ENCODE measurements around the gene ENPEP. TPM values are rescaled to one million over a fixed set of nuclear protein-coding genes. Genes with fewer than 3 reads are reported as not detected.
"Not testable (repeated sequence)": the region's sequence is repeated elsewhere in the genome, so short reads cannot be mapped to it uniquely, and the experiment has no call there.

ENPEP gene
- total RNA-seq, 8 experiments from 2014 or later = 0.24 to 3.7 (median 2.3) TPM

DNA sequence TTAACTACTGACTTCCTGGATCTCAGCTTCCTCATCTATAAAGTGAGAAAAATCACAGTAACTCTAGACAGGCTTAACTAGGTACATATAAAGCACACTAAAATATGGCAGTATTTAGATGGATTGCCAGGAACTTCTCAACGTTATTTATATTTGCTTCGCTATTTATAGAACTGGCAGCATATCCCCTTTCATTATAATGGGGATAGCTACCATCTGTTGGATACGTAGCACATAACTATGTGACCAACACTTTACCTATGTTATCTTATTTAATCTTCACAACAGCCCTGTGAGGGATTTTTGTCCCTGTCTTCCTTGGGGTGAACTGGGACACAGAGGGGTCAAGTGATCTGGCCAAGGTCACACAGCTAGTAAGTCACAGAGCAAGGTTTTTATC, 64.6 kb downstream of the ENPEP start:
- Histone ChIP-seq H3K27ac (no peak overlapping the region), H3K4me1 (replicated peaks in 1 of 2) (no peaks in the 10 kb centered on the region), H3K4me3 (no peak overlapping the region)
- in situ Hi-C loops (cut with MboI; ENCODE audit: low pct_unique_long_range_greater_than_20kb in 2 of 9, low sequenced_read_pairs in 9 of 9, unreplicated experiment in 9 of 9) = no loop called here
- 46 to 100% (median 83%) methylated on average over 1 to 3 of the region's 3 CpGs; no CpG with 5 or more reads in 2 of the 10 experiments for WGBS, 10 experiments
- peak in 1 of 8 experiments; percentile 22 for ATAC-seq (replicated peaks in 6 of 8)

GRCh38 chr4:110540982-110541451, 65.1 kb downstream of the ENPEP start:
- 11 to 100% (median 94%) methylated on average over 1 of the region's 1 CpG; no CpG with 5 or more reads in 2 of the 10 experiments for WGBS, 10 experiments
- Histone ChIP-seq H3K27ac (no peak overlapping the region), H3K4me1 (replicated peaks in 1 of 2) (no peaks in the 10 kb centered on the region), H3K4me3 (no peak overlapping the region)
- in situ Hi-C loops (cut with MboI; ENCODE audit: low pct_unique_long_range_greater_than_20kb in 2 of 9, low sequenced_read_pairs in 9 of 9, unreplicated experiment in 9 of 9) = no loop called here
- peak in 2 of 8 experiments; percentile 41 to 54 for ATAC-seq (replicated peaks in 6 of 8)

GRCh38 chr4:110543577-110543976, 67.6 kb downstream of the ENPEP start:
- H3K27ac ChIP-seq = no peak overlapping the region
- H3K4me3 ChIP-seq = no peak overlapping the region
- in situ Hi-C loops (cut with MboI; ENCODE audit: low pct_unique_long_range_greater_than_20kb in 2 of 9, low sequenced_read_pairs in 9 of 9, unreplicated experiment in 9 of 9) = no loop called here
- WGBS, 10 experiments = 44 to 100% (median 86%) methylated on average over 1 to 2 of the region's 2 CpGs; no CpG with 5 or more reads in 1 of the 10 experiments
- ATAC-seq (replicated peaks in 6 of 8) = no peak
- H3K4me1 ChIP-seq (replicated peaks in 1 of 2) = no peaks in the 10 kb centered on the region

GRCh38 chr4:110544594-110544993, 68.6 kb downstream of the ENPEP start:
- in situ Hi-C loops (cut with MboI; ENCODE audit: low pct_unique_long_range_greater_than_20kb in 2 of 9, low sequenced_read_pairs in 9 of 9, unreplicated experiment in 9 of 9) = no loop called here

DNA sequence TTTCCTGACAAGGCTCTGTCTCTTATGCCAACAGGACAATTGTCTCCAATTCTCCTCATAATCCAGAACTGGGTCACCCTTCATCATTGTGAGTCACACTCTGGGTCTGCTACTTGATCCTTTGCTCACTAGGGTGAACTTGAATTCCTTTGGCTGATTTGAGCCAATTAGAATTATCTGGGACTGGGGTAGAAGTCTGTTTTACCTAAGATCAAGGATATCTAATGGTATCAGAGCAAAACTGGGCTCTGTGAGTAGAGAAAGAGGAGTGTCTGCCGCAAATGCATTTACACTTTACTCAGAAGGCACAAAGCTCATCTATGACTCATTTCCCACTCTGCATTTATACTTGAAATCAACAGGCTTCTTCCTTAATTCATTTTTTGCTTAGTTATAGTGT, 74.3 kb downstream of the ENPEP start:
- Histone ChIP-seq H3K27ac (no peak overlapping the region), H3K4me1 (replicated peaks in 1 of 2) (no peaks in the 10 kb centered on the region), H3K4me3 (no peak overlapping the region)
- 27 to 100% (median 62%) methylated on average over 1 of the region's 1 CpG; no CpG with 5 or more reads in 6 of the 10 experiments for WGBS, 10 experiments
- ATAC-seq (replicated peaks in 6 of 8) = peak in 2 of 8 experiments; percentile 95 to 99
- in situ Hi-C loops (cut with MboI; ENCODE audit: low pct_unique_long_range_greater_than_20kb in 2 of 9, low sequenced_read_pairs in 9 of 9, unreplicated experiment in 9 of 9) = no loop called here

More at GRCh38 chr4:110544594-110544993, 68.6 kb downstream of the ENPEP start:
- no peaks in the 10 kb centered on the region for H3K4me1 ChIP-seq (replicated peaks in 1 of 2)
- H3K4me3 ChIP-seq = no peak overlapping the region
- H3K27ac ChIP-seq = no peak overlapping the region
- ATAC-seq (replicated peaks in 6 of 8) = no peak

DNA sequence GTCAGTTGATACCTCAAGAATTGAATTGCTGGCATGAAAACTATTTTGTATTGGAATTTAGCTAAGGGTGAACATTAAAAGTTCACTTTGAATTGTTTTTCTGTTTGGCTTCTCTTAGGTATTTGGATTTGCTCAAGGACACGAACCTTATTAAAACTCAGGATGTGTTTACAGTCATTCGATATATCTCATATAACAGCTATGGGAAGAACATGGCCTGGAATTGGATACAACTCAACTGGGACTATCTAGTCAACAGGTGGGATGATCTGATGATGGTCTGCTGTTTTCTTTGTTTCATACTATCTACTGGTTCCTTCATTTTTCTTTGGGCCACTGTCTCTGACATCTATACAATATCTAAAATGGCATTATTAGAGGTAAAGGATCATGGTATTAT, 77.2 kb downstream of the ENPEP start:
- in situ Hi-C loops (cut with MboI; ENCODE audit: low pct_unique_long_range_greater_than_20kb in 2 of 9, low sequenced_read_pairs in 9 of 9, unreplicated experiment in 9 of 9) = no loop called here
- ATAC-seq (replicated peaks in 6 of 8) = no peak
- Histone ChIP-seq H3K4me3 (no peak overlapping the region), H3K27ac (no peak overlapping the region), H3K4me1 (replicated peaks in 1 of 2) (no peaks in the 10 kb centered on the region)
- 67 to 100% (median 85%) methylated on average over 1 to 2 of the region's 2 CpGs for WGBS, 10 experiments

GRCh38 chr4:110567214-110567613, 91.3 kb downstream of the ENPEP start:
- Histone ChIP-seq H3K27ac (no peak overlapping the region), H3K4me3 (no peak overlapping the region), H3K4me1 (replicated peaks in 1 of 2) (no peaks in the 10 kb centered on the region)
- in situ Hi-C loops (cut with MboI; ENCODE audit: low pct_unique_long_range_greater_than_20kb in 2 of 9, low sequenced_read_pairs in 9 of 9, unreplicated experiment in 9 of 9) = no loop called here
- 67 to 100% (median 93%) methylated on average over 2 to 6 of the region's 6 CpGs for WGBS, 10 experiments
- peak in 1 of 8 experiments; percentile 55 for ATAC-seq (replicated peaks in 6 of 8)

- 89 to 93% methylated on average over 1 to 2 of the region's 2 CpGs; no CpG with 5 or more reads in 8 of the 10 experiments for WGBS, 10 experiments
- in situ Hi-C loops (cut with MboI; ENCODE audit: low pct_unique_long_range_greater_than_20kb in 2 of 9, low sequenced_read_pairs in 9 of 9, unreplicated experiment in 9 of 9); H3K27ac ChIP-seq; H3K4me3 ChIP-seq; ATAC-seq (replicated peaks in 6 of 8); H3K4me1 ChIP-seq (replicated peaks in 1 of 2): not testable (repeated sequence)
Measured at GRCh38 chr4:110576696-110577095, 100.7 kb downstream of the ENPEP start.

DNA sequence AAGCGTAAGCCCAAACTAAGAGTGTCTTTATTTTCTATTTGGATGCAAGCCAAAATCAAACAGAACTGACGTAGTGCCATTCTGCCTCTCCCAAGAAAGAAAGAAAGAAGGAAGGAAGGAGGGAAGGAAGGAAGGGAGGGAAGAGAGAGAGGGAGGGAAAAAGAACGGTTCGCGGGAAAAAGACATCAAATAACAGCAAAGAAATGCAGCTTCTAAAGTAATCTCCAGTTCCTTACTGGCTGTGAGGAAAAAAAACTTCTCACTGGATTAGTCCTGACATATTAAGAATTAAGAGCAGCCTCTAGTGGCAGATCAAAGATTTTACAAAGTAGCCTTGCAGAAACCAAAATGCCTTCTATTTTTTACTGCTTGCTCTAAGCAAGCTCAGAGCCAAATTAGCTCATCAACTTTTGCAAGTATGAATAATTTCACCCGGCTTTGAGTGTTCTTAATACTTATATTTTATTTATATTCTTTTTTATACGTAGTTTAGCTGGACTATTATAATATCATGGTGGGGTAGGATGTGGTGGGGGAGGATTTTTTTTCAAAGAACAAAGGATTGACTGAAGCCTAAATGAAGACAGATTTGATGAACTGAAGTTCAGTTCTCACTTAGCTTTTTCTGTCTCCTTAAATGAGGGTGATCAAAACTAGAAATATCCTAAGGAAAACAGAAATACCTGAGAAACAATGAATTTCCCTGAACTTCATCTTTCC, 110.3 kb downstream of the ENPEP start:
- ATAC-seq (replicated peaks in 6 of 8) = peak in 4 of 8 experiments; percentile 34 to 92 (median 90)
- no peaks in the 10 kb centered on the region for H3K4me1 ChIP-seq (replicated peaks in 1 of 2)
- in situ Hi-C loops (cut with MboI; ENCODE audit: low pct_unique_long_range_greater_than_20kb in 2 of 9, low sequenced_read_pairs in 9 of 9, unreplicated experiment in 9 of 9) = no loop called here
- H3K4me3 ChIP-seq = no peak overlapping the region
- H3K27ac ChIP-seq = no peak overlapping the region
- WGBS, 10 experiments = 8 to 59% (median 42%) methylated on average over 3 to 7 of the region's 7 CpGs

- Histone ChIP-seq H3K4me1 (replicated peaks in 1 of 2) (no peaks in the 10 kb centered on the region), H3K4me3 (no peak overlapping the region), H3K27ac (no peak overlapping the region)
- in situ Hi-C loops (cut with MboI; ENCODE audit: low pct_unique_long_range_greater_than_20kb in 2 of 9, low sequenced_read_pairs in 9 of 9, unreplicated experiment in 9 of 9) = no loop called here
- ATAC-seq (replicated peaks in 6 of 8) = no peak
- 71 to 100% (median 94%) methylated on average over 1 to 22 of the region's 36 CpGs; no CpG with 5 or more reads in 1 of the 10 experiments for WGBS, 10 experiments
Measured at GRCh38 chr4:110587666-110588285, 111.8 kb downstream of the ENPEP start.

GRCh38 chr4:110589297-110589696, 113.3 kb downstream of the ENPEP start:
- Histone ChIP-seq H3K27ac (no peak overlapping the region), H3K4me1 (replicated peaks in 1 of 2) (no peaks in the 10 kb centered on the region), H3K4me3 (no peak overlapping the region)
- in situ Hi-C loops (cut with MboI; ENCODE audit: low pct_unique_long_range_greater_than_20kb in 2 of 9, low sequenced_read_pairs in 9 of 9, unreplicated experiment in 9 of 9) = no loop called here
- peak in 4 of 8 experiments; percentile 37 to 66 (median 56) for ATAC-seq (replicated peaks in 6 of 8)

DNA sequence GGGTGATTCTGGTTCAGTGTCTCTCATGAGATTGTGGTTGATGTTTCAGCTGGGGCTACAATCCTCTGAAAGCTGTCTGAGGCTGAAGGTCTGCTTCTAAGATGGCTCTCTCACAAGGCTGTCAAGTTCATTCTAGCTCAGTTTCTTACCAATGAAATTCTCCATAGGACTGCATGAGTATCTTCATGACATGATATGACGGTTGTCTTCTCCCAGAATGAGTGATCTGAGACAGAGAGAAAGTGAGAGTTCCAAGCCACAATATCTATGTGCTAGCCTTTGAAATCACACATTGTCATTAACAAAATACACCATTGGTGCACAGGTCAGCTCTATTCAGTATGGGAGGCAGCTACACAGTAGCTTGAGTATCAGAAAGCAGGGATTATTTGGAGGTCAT, 119.6 kb downstream of the ENPEP start:
- in situ Hi-C loops (cut with MboI; ENCODE audit: low pct_unique_long_range_greater_than_20kb in 2 of 9, low sequenced_read_pairs in 9 of 9, unreplicated experiment in 9 of 9) = no loop called here
- 75 to 100% (median 93%) methylated on average over 1 of the region's 1 CpG; no CpG with 5 or more reads in 4 of the 10 experiments for WGBS, 10 experiments
- no peaks in the 10 kb centered on the region for H3K4me1 ChIP-seq (replicated peaks in 1 of 2)
- H3K27ac ChIP-seq = no peak overlapping the region
- H3K4me3 ChIP-seq = no peak overlapping the region
- no peak for ATAC-seq (replicated peaks in 6 of 8)

DNA sequence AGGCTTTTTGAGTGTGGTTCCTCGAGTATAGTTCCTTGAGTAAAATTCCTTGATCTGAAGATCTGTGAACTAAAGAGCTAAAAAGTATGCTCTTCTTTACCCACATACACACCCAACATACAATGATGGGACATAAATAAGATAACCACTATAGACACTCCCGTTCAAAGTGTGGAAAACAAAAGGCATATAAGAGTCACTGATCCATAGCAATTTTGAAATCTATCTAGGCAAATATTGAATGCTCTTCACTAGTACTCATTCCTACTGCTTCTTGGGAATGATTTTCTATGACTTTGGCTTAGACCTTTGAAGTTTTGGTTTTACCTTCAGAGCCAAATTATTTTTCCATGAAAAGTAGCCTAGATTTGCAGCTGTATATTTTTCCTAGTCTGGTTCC, 120.5 kb downstream of the ENPEP start:
- Histone ChIP-seq H3K27ac (no peak overlapping the region), H3K4me1 (replicated peaks in 1 of 2) (no peaks in the 10 kb centered on the region), H3K4me3 (no peak overlapping the region)
- WGBS, 10 experiments = 51 to 100% (median 80%) methylated on average over 1 to 2 of the region's 2 CpGs; no CpG with 5 or more reads in 1 of the 10 experiments
- no peak for ATAC-seq (replicated peaks in 6 of 8)
- in situ Hi-C loops (cut with MboI; ENCODE audit: low pct_unique_long_range_greater_than_20kb in 2 of 9, low sequenced_read_pairs in 9 of 9, unreplicated experiment in 9 of 9) = no loop called here

DNA sequence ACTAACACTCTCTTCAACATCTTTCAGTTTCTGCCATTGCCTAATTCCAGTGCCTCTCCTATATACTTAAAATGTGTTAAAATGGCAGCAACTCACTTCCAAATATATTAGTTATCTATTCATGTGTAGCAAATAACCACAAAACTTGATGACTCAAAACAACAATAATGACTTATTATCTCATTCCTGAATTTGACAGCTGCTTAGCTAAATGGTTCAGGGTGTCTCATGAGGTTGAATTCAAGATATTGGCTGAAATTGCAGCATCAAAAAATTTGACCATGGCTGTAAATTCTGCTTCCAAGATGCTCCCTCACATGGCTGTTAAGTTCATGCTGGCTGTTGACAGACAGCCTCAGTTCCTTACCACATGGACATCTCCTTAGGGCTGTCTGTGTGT, 121.6 kb downstream of the ENPEP start:
- Histone ChIP-seq H3K4me3 (no peak overlapping the region), H3K27ac (no peak overlapping the region), H3K4me1 (replicated peaks in 1 of 2) (no peaks in the 10 kb centered on the region)
- in situ Hi-C loops (cut with MboI; ENCODE audit: low pct_unique_long_range_greater_than_20kb in 2 of 9, low sequenced_read_pairs in 9 of 9, unreplicated experiment in 9 of 9) = no loop called here
- no peak for ATAC-seq (replicated peaks in 6 of 8)

Data from motor neuron (in vitro differentiated cells).